ENCODE measurements around the gene XIRP2.
"Not testable (repeated sequence)": the region's sequence is repeated elsewhere in the genome, so short reads cannot be mapped to it uniquely, and the experiment has no call there.

XIRP2 gene

DNA sequence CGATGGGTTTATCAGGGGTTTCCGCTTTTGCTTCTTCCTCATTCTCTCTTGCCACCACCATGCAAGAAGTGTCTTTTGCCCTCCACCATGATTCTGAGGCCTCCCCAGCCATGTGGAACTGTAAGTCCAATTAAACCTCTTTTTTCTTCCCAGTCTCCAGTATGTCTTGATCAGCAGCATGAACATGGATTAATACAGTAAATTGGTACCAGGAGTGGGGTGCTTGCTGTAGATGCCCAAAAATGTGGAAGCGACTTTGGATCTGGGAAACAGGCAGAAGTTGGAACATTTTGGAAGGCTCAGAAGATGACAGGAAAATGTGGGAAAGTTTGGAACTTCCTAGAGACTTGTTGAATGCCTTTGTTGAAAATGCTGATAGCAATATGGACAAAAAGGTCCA lies 146.7 kb downstream of the XIRP2 start:
- not testable (repeated sequence) for DNase-seq

DNA sequence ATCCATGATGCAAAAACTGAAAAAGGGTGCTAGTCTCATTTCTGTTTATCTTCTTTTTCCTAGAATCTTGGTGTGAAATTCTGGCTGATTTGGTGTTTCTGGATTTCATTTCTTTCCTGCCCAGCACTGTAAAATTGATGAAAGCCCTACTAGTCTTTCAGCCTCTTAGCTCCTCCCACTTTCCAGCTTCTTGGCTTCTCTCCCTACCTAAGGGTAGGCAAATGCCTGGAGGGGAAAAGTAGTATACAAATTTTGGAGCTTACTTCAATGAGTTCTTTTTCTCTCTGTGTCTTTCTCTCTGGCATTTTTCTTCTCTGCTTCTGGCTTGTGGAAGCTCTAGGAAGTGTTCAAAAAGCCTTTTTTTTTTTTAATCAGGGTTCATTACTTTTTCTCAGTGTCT lies 160.5 kb downstream of the XIRP2 start:
- DNase-seq = no peak

GRCh38 chr2:167049659-167050058 lies 161.4 kb downstream of the XIRP2 start:
- no peak for DNase-seq

GRCh38 chr2:167052825-167053224 lies 164.5 kb downstream of the XIRP2 start:
- DNase-seq = no peak

GRCh38 chr2:167054881-167055280 lies 166.6 kb downstream of the XIRP2 start:
- DNase-seq = no peak

- DNase-seq = no peak
Observed at GRCh38 chr2:167057446-167057845, 169.2 kb downstream of the XIRP2 start.

GRCh38 chr2:167059173-167059572 lies 170.9 kb downstream of the XIRP2 start:
- DNase-seq = no peak

DNA sequence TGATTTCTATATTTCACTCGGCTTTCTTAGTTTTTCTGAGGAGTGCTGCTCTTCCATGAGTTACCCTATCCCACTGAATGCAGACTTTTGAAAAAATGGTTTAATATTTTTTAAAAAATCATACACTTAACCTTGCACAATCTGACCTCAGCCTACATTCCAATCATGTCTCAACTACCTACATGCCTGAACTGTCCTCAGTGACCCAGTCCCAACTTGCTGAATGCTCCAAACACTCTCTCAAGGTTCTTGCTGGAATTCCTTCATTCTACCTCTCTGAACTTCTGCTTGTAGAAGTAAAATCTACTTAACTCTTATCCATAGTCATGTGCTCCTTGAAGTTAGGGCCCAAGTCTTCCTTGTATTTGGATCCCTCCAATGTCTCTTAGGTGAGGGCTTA lies 181.6 kb downstream of the XIRP2 start:
- DNase-seq = no peak

GRCh38 chr2:167075708-167076107 lies 187.4 kb downstream of the XIRP2 start:
- DNase-seq = not testable (repeated sequence)

- DNase-seq = not testable (repeated sequence)
Observed at GRCh38 chr2:167098931-167099330, 210.7 kb downstream of the XIRP2 start.

DNA sequence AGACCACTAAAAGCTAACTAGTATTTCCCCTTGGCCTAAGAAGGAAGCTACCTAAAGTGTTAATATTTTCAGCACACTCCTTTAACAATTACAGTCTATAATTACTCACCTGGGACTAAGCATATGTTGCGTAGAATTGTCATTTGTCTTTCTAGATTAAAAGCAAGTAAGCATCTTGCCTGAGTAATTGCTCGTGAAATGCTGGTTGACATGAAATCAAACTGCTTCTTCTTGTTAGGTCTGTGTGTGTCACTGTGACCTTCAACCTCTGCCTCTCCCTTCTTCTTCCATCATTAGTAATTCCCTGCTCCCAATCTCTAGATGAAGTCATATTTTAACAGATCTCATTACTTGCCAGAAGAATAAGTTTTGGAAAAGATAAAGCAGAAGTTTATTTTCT lies 212.2 kb downstream of the XIRP2 start:
- DNase-seq = no peak

- DNase-seq = no peak
Observed at GRCh38 chr2:167103028-167103756, 214.9 kb downstream of the XIRP2 start.

DNA sequence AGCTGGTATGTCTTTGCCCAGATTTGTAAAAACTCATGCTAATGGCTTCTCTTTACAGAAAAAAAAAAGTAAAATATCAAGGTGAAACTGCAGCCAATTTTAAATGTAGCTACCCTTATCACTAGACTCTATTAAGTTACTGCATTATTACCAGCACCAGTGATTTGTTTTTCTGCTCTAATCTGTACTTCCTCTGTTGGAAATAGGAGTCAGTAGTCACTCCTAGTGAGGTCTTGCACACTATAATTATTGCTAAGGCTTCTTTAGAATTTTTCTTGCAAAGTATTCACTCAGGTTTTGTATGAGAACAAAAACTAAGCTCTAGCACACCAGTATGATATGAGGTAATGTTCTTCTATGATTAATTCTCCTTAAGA lies 215.5 kb downstream of the XIRP2 start:
- no peak for DNase-seq

- DNase-seq = no peak
Observed at GRCh38 chr2:167104691-167105090, 216.4 kb downstream of the XIRP2 start.

DNA sequence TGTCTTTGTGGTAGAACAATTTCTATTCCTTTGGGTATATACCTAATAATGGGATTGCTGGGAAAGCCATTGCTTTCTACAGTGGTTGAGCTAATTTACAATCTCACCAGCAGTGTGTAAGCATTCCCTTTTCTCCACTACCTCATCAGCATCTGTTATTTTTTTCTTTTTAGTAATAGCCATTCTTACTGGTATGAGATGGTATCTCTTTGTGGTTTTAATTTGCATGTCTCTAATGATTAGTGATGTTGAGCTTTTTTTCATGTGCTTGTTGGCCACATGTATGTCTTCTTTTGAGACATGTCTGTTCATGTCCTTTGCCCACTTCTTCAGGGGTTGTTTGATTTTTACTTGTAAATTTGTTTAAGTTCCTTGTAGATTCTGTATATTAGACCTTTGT lies 221.4 kb downstream of the XIRP2 start:
- DNase-seq = not testable (repeated sequence)

GRCh38 chr2:167110345-167110744 lies 222.1 kb downstream of the XIRP2 start:
- no peak for DNase-seq

GRCh38 chr2:167114018-167114417 lies 225.7 kb downstream of the XIRP2 start:
- no peak for DNase-seq

- no peak for DNase-seq
Observed at GRCh38 chr2:167115541-167115940, 227.3 kb downstream of the XIRP2 start.

DNA sequence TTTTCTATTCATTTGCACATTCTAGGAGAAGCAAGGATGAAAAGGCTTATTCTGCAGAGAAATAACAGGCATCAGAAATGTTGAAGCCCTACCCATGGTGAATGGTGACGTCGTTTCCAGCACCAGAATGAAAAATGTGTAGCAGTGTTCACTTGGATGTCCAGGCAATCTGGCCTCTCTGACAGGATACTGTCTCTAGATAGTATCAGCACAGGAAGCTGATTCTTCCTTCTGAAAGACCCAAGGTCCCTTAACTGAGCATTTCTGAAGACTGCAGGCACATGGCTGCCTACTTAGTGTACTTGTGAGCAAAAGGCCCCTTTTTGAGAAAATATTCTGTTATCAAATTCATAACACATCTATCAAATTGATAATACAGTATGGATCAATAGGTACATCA lies 234.1 kb downstream of the XIRP2 start:
- DNase-seq = no peak

GRCh38 chr2:167126165-167126564 lies 237.9 kb downstream of the XIRP2 start:
- no peak for DNase-seq

DNA sequence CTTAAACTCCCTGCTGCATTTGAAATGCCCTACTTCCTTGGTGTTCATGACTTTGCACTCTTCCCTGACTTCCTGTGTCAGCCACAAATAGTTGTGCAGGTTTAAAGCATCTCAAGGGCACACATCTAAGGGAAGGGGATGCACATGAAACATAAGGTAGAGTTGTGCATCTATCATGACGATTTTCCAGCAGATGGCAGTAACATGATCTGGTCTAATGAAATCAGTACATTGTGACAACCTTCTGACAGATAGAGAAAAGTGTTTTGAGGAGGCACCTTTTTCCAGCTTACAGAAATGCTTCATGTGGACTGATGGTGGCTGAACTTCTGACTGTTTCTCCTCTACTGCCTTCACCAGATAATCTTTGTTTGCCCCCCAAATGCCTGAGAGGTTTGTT lies 238.9 kb downstream of the XIRP2 start:
- DNase-seq = no peak

DNA sequence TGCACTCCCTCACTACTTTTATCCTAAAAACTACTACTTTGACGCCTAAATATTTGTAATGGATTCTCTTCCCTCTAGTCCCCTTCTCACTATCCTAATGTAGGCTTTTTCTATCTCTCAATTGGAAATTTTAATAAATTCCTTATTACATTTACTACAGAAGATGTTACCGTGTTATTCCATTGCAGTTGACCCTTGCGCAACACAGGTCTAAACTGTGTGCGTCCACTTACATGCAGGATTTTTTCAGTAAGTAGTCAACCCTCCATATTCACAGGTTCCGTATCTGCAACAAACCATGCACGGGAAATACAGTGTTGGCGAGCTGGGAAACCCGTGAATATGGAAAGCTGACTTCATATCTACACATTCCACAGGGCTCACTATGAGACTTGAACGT lies 239.8 kb downstream of the XIRP2 start:
- no peak for DNase-seq

GRCh38 chr2:167132066-167132465 lies 243.8 kb downstream of the XIRP2 start:
- DNase-seq = no peak

Data from nucleus accumbens (tissue), 56 donors.